IPS DF 4.7 (cell line): ENCODE measurements around the gene PTPN3.
"Not testable (repeated sequence)": the region's sequence is repeated elsewhere in the genome, so short reads cannot be mapped to it uniquely, and the experiment has no call there.

Experiments
- DNase-seq: peaks from one replicate; pipeline ENCODE4 v3.0.0-alpha.2; 2013; ENCODE audit warnings: low spot score; ENCODE audit errors: extremely low read depth

PTPN3 gene

DNA sequence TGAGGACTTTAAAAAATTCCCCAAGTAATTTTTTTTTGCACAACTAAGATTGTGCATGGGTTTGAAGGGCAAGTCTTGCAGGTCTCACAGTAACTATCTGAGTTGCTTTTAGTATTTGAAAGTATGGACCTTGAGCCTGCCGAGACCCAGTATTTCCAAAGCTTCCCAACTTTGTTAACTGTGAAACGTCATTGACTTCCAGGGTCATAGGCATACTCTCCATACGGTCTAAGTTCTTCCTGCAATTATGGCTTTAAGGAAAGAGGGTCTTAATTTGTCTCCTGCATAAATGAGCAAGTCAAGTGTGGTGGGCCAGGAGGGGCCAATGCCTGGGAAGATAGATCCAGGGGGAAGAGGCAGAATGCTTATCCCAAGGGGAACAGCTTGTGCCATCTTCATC lies 153.2 kb downstream of the PTPN3 start:
- DNase-seq = no peak

DNA sequence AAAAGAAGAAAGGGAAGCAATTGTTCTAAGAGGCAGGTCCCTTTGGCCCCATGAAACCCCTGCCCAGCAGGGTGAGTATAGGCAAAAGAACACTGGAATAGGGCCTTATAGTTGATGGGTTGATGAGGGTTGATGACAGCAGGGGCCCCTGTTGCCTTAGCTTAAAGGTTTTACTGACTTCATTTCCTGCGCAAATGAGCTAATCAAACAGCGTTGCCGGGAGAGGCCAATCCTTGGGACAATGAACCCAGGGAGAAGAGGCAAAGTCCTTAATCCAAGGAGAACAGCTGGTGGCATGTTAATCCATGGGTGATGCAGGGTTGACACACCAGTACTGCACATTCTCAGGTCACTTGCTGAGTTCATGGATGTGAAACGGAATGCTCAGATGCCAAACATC lies 155.2 kb downstream of the PTPN3 start:
- no peak for DNase-seq

DNA sequence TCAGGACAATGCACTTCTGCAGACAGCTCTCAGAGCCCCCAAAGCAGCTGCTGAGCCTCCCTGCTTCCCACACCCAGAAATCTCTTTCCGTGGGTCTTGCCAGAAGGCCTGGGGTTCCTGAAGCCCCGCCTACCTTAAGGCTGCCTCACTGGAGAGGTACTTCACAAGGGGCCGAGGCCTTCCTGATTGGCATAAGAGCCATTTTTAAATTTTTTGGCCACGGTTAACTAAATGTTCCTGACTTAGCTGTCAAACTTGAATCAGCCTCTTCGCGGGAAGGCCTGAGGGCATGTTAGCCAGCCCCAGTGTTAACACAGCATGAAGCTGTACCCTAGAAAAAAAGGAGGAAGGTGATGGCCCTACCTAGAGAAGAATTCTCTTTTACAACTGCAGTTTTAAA lies 156.5 kb downstream of the PTPN3 start:
- no peak for DNase-seq

DNA sequence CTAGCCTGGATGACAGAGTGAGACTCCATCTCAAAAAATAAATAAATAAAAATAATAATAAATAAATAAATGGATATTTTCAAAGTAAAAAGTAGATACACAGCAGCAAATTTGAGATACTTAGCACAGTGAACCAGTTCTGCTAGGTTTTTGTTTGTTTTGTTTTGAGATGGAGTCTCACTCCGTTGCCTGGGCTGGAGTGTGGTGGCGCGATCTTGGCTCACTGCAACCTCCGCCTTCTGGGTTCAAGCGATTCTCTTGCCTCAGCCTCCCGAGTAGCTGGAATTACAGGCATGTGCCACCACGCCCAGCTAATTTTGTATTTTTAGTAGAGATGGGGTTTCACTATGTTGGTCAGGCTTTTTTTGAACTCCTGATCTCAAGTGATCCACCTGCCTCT lies 157.1 kb downstream of the PTPN3 start:
- not testable (repeated sequence) for DNase-seq

DNA sequence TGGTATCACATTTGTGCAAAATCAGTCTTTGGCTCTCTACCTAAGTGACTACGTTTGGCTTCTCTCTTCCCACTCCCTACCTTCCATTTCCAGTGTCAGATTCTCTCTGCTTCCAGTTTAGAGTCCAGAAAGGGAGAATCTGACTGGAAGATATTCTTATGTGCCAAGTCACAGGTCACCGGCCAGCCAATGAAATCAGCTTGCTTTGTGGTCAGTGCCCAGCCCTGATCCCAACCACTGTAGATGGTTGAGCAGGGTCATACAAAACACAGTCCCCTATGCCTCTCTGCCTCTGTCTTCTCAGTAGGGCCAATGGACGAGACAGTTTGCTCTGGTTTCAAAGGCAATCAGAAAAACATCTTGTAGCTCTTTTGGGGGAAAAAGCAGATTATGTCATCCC lies 161.7 kb downstream of the PTPN3 start:
- no peak for DNase-seq

DNA sequence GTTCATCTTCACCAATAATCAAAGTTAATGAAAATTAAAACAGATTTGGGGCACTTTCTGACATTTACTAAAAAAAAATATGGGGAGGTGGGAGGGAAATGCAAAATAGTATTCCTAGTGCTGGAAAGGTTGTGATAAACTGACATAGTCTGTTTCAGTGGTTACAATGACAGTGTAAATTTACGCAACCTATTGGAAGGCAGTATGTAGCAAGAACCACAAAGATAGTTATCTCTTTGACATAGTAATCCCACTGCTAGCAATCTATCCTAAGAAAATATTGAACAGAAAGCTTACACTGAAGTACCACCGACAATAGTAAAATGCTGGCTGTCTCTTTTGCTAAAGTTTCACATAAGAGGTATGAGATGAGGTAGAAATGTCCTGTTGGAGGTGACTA lies 162.2 kb downstream of the PTPN3 start:
- DNase-seq = no peak

DNA sequence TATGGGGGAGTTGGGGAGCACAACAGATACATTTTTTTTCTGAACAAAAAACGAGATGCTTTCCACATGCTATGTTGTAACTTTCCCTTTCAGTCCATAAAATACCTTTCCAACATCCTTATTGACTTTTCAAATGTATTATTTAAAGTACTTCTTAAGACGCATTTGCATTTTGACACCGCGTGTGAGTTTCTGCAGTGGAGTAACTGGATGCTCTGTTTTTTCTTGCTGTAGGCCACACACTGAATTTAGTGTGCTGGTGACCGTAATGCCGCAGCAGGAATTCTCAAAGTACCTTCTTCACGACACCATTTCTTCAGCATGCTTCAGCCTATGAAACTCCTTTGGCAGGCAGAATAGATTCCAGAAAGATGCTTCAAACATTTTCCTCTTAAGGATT lies 163.0 kb downstream of the PTPN3 start:
- DNase-seq = no peak

DNA sequence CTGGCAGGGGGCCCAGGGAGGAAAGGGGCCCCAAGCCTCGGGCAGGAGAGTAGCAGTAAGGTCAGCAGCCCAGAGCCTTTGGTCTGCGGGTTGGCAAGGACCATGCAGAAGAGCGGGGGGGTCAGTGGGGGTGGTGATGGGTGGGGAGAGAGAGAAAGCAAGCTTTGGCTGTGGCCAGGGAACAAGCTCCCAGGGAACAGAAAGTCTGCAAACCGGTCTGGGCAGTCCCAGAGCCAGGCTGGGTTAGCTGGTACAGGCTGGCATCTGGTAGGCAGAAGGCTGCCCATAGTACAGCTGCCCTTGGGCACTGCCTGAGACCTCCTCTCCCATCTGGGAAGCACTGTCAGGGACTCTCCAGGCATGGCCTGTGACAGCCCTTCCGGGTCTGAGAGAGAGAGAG lies 166.8 kb downstream of the PTPN3 start:
- no peak for DNase-seq

DNA sequence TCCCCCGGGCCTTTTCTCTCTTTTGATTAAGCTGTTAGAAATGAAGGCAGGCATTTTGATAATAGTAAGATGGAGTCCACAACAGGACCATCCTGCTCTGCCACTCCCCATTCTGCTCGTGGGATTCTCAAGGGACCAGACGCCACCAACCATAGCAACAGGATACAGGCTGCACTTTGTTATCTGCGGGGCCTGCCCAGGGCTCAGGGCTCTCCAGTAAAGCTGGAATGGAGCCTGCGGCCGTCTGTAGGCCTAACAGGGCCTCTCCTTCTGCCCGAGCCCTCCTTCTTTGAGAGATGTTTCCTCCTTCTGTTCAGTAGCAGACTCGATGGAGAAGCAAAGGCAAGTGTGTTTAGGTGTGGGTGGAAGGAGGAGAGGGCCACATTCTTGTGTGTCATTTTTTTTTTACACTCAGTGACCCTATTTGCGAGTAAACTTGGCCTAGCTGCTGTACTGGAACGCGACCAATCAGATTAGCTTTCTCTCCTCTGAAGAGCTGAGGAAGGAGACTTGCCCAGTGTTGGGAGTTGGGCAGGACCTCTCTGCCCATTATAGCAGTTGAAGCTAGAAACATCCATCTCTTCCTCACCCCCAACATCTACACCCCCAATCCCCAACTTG lies 168.4 kb downstream of the PTPN3 start:
- no peak for DNase-seq

DNA sequence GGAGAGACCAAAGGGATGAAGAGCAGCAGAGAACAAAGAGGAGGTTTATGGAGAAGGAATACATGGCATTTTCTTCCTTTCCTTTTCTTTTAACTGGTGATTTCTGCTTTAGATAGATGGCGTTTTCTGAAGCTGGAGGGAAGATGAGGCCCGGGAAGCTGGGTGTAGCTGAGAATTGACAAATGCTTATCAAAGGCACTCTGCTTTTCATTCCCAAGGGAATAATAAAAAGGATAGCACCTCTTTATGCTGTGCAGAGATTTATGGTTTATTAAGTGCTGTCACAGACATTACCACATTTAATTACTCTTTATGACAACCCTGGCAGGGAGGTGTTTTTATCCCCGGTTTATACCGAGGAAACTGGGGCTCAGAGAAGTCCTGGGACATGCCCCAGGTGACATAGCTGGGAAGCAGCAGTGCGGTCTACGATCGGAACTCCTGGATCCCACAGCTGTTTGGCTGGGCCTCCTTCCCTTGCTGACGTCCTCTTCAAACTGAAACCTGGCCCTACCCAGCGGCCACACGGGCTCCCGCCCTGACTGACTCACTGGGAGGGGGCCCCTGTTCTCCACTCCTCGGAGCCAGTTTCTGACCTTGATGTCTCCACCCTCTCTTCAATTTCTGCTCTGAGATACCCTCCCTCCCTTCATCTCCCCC lies 169.0 kb downstream of the PTPN3 start:
- DNase-seq = no peak
